ENCODE measurements around the gene VPS37C. TPM values are rescaled to one million over a fixed set of nuclear protein-coding genes. Genes with fewer than 3 reads are reported as not detected.
"Not testable (repeated sequence)": the region's sequence is repeated elsewhere in the genome, so short reads cannot be mapped to it uniquely, and the experiment has no call there.

VPS37C gene
- total RNA-seq, 4 donors from 2014 or later = 9.3 to 17.5 (median 12.6) TPM

GRCh38 chr11:61103851-61104423, 57.3 kb downstream of the VPS37C start:
- TF ChIP-seq, protein P1, sequence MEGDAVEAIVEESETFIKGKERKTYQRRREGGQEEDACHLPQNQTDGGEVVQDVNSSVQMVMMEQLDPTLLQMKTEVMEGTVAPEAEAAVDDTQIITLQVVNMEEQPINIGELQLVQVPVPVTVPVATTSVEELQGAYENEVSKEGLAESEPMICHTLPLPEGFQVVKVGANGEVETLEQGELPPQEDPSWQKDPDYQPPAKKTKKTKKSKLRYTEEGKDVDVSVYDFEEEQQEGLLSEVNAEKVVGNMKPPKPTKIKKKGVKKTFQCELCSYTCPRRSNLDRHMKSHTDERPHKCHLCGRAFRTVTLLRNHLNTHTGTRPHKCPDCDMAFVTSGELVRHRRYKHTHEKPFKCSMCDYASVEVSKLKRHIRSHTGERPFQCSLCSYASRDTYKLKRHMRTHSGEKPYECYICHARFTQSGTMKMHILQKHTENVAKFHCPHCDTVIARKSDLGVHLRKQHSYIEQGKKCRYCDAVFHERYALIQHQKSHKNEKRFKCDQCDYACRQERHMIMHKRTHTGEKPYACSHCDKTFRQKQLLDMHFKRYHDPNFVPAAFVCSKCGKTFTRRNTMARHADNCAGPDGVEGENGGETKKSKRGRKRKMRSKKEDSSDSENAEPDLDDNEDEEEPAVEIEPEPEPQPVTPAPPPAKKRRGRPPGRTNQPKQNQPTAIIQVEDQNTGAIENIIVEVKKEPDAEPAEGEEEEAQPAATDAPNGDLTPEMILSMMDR (IDR thresholded peaks at IDR 0.05) = no peak
- DNase-seq (ENCODE audit: low spot score) = no peak
- ATAC-seq (ENCODE audit: low FRiP score) = no peak

GRCh38 chr11:61102667-61103571, 58.3 kb downstream of the VPS37C start:
- DNase-seq (ENCODE audit: low spot score) = no peak
- no peak for ATAC-seq (ENCODE audit: low FRiP score)
- TF ChIP-seq, protein P1 (IDR thresholded peaks at IDR 0.05) = no peak

DNA sequence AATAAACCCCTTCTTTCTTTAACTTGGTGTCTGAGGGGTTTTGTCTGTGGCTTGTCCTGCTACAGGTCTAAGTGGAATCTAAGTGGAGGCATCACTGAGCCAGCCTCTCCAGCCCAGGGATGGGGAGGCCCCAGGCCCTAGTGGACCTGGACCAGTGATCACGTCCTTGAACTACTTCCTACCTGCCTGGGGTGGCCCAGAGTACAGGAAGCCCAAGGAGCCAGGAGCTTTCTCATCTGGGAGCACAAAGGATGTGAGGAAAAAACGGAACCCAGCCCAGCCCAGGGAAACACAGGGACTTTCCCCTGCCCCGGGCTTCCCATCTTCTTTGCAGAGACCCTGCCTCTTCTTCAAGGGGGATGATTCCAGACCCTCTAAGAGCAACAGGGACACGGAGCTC, 62.4 kb downstream of the VPS37C start:
- TF ChIP-seq, protein P1 (IDR thresholded peaks at IDR 0.05) = no peak
- no peak for ATAC-seq (ENCODE audit: low FRiP score)
- no peak for DNase-seq (ENCODE audit: low spot score)

GRCh38 chr11:61098261-61098660, 63.0 kb downstream of the VPS37C start:
- not testable (repeated sequence) for ATAC-seq (ENCODE audit: low FRiP score); DNase-seq (ENCODE audit: low spot score)

DNA sequence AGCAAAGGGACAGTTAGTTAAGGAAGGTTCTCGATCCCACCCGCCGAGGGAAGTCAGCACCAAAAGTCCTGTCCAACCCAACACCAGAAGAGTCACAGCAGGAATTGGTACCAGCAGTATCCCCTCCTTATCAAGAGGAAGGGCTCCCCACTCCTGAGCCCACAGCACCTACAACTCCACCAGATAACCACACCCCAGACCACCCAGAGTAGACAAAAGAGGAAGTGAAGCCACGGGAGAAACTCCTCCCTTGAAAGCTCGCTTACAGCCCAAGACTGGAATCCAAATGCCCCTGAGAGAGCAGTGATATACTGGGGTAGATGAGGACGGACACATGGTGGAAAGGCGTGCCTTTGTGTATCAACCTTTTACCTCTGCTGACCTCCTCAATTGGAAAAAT, 66.2 kb downstream of the VPS37C start:
- ATAC-seq (ENCODE audit: low FRiP score) (no peak), DNase-seq (ENCODE audit: low spot score) (no peak)
- TF ChIP-seq, protein P1 (IDR thresholded peaks at IDR 0.05) = no peak

DNA sequence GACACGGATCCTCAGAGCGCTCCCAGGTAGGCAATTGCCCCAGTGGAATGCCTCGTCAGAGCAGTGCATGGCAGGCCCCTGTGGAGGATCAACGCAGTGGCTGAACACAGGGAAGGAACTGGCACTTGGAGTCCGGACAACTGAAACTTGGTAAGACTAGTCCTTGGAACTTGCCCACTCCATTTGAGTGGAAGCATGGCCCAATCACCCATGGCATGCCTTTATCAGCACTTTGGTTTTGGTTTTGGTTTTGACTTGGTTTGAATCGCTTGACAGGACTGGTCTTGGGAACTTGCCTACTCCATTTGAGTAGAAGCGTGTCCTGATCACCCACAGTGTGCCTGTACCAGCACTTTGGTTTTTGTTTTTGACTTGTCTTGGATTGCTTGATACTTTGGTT, 67.1 kb downstream of the VPS37C start:
- ATAC-seq (ENCODE audit: low FRiP score) = not testable (repeated sequence)

GRCh38 chr11:61092908-61093763, 68.1 kb downstream of the VPS37C start:
- ATAC-seq (ENCODE audit: low FRiP score) (no peak), DNase-seq (ENCODE audit: low spot score) (no peak)
- TF ChIP-seq, protein P1 (IDR thresholded peaks at IDR 0.05) = no peak

More for the DNA sequence above, 67.1 kb downstream of the VPS37C start:
- DNase-seq (ENCODE audit: low spot score) = not testable (repeated sequence)

Measured in omental fat pad (tissue), 4 donors.